ENCODE data around the gene IZUMO2.

IZUMO2 gene

DNA sequence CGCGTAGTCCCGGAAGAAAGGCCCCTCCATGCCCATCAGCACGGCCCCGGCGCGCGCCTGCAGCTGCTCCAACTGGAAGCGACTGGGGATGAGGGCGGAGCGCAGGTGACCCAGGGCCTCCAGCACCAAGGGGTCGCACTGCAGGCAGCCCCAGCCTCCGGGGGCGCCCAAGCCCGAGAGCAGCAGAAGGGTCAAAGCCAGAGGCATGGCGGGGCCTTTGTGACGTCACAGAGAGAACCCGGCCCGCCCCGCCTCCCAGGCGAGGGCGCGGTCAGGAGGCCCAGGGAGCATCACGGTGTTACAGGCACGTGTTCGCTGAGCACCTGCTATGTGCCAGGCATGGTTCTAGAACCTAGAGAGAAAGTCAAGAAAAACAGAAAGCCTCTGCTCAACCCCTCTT lies at the start of gene IZUMO2:
Gene IZUMO2, minus strand, starts transcription at position 294 of the 400 bp plus-strand sequence. Its CDS starts 87 bp downstream, at position 207.
- no peak within 1 kb of the TSS for H3K27ac ChIP-seq (ENCODE audit: low read length)
- H3K9me3 ChIP-seq (ENCODE audit: control insufficient read depth in 2 of 2, low read length in 2 of 2): peaks cover 11 to 15% of the 10 kb centered on the region in 2 donors
- no peak within 1 kb of the TSS for H3K4me3 ChIP-seq (ENCODE audit: low read length in 2 of 2)
- H3K9ac ChIP-seq (ENCODE audit: low read length in 2 of 2): no peak within 1 kb of the TSS
- no peaks in the 10 kb centered on the region for H3K4me1 ChIP-seq (ENCODE audit: control insufficient read depth, insufficient read depth, low read length)
- no peaks in the 10 kb centered on the region for H3K36me3 ChIP-seq (ENCODE audit: control insufficient read depth in 2 of 2, insufficient read depth in 2 of 2, low read length in 2 of 2)
- peaks cover 5 to 8% of the 10 kb centered on the region in 2 donors for H3K27me3 ChIP-seq (ENCODE audit: control insufficient read depth in 1 of 2, insufficient read depth in 2 of 2, low read length in 2 of 2)

DNA sequence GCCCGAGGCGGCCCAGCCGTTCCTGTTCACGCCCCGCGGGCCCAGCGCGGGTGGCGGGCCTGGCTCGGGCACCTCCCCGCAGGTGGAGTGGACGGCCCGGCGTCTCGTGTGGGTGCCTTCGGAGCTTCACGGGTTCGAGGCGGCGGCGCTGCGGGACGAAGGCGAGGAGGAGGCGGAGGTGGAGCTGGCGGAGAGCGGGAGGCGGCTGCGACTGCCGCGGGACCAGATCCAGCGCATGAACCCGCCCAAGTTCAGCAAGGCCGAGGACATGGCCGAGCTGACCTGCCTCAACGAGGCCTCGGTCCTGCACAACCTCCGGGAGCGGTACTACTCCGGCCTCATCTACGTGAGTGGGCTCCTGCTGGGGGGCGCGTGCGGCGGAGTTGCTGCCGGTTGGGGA lies 47.3 kb upstream of the IZUMO2 start:
- no peak overlapping the region for H3K9ac ChIP-seq (ENCODE audit: low read length in 2 of 2)
- H3K36me3 ChIP-seq (ENCODE audit: control insufficient read depth in 2 of 2, insufficient read depth in 2 of 2, low read length in 2 of 2): no peaks in the 10 kb centered on the region
- H3K9me3 ChIP-seq (ENCODE audit: control insufficient read depth in 2 of 2, low read length in 2 of 2): peaks cover 0 to 4% of the 10 kb centered on the region in 2 donors
- peaks cover 5 to 8% of the 10 kb centered on the region in 2 donors for H3K27me3 ChIP-seq (ENCODE audit: control insufficient read depth in 1 of 2, insufficient read depth in 2 of 2, low read length in 2 of 2)
- H3K4me1 ChIP-seq (ENCODE audit: control insufficient read depth, insufficient read depth, low read length): peaks cover under 1% of the 10 kb centered on the region
- no peak overlapping the region for H3K4me3 ChIP-seq (ENCODE audit: low read length in 2 of 2)
- no peak overlapping the region for H3K27ac ChIP-seq (ENCODE audit: low read length)

DNA sequence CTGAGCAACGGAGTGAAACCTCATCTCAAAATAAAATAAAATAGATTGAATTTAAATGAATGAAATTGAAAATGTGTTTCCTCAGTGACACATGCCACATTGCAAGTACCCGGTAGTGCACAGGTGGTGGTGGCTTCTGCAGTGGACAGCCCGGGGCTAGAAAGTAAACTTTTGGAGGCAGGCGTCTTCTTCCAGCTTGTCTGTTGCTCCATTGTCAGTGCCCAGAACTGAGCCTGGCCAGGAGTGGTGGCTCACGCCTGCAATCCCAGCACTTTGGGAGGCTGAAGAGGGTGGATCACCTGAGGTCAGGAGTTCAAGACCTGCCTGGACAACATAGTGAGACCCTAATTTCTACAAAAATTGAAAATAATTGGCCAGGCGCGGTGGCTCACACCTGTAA lies 46.0 kb upstream of the IZUMO2 start:
- H3K27me3 ChIP-seq (ENCODE audit: control insufficient read depth in 1 of 2, insufficient read depth in 2 of 2, low read length in 2 of 2): peaks cover 13 to 17% of the 10 kb centered on the region in 2 donors

DNA sequence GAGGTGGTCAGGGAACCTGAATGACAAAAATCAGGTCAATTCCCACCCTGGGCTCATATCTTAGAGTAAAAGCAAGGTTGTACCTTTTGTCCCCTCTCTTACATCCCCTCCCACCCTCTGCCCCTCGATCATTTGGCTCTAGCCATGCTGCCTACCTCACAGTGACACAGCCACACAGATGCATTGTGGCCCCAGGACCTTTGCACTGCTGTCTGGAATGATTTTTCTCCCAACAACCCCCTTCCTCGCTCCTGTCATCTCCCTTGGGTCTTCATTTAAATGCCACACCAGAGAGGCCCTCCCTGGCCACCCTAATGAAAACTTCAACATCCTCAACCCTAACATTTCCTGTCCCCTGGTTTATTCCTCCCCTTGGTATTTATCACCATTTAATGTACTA lies 44.6 kb upstream of the IZUMO2 start:
- H3K9ac ChIP-seq (ENCODE audit: low read length in 2 of 2): no peak overlapping the region
- H3K27ac ChIP-seq (ENCODE audit: low read length): no peak overlapping the region

More for the DNA sequence above, 46.0 kb upstream of the IZUMO2 start:
- Histone ChIP-seq H3K4me3 (ENCODE audit: low read length in 2 of 2) (no peak overlapping the region), H3K9ac (ENCODE audit: low read length in 2 of 2) (no peak overlapping the region), H3K9me3 (ENCODE audit: control insufficient read depth in 2 of 2, low read length in 2 of 2) (peaks cover 0 to 4% of the 10 kb centered on the region in 2 donors), H3K36me3 (ENCODE audit: control insufficient read depth in 2 of 2, insufficient read depth in 2 of 2, low read length in 2 of 2) (no peaks in the 10 kb centered on the region), H3K27ac (ENCODE audit: low read length) (no peak overlapping the region), H3K4me1 (ENCODE audit: control insufficient read depth, insufficient read depth, low read length) (peaks cover 4% of the 10 kb centered on the region)

DNA sequence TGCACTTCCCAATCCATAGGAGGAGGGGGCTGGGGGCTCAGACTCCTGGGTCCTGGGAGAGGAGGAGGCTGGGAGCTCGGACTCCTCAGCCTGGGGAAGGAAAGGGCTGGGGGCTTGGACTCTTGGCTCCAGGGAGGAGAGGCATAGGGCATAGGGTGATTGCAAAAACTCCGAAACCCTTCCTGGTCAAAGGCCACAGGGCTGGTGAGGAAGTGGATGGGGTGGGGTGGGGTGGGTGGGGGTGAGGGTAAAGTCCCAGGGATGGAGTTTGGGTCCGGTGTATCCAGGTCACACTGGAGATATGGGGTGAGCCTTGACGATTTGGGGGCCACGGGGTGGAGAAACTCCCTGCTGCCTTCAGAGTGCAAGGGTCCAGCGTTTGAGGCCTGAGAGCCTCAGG lies 43.1 kb upstream of the IZUMO2 start:
- Histone ChIP-seq H3K9ac (ENCODE audit: low read length in 2 of 2) (no peak overlapping the region), H3K27ac (ENCODE audit: low read length) (no peak overlapping the region), H3K4me1 (ENCODE audit: control insufficient read depth, insufficient read depth, low read length) (peaks cover 9% of the 10 kb centered on the region), H3K4me3 (ENCODE audit: low read length in 2 of 2) (no peak overlapping the region), H3K27me3 (ENCODE audit: control insufficient read depth in 1 of 2, insufficient read depth in 2 of 2, low read length in 2 of 2) (peaks cover 28 to 41% of the 10 kb centered on the region in 2 donors), H3K9me3 (ENCODE audit: control insufficient read depth in 2 of 2, low read length in 2 of 2) (no peaks in the 10 kb centered on the region), H3K36me3 (ENCODE audit: control insufficient read depth in 2 of 2, insufficient read depth in 2 of 2, low read length in 2 of 2) (no peaks in the 10 kb centered on the region)

More for the DNA sequence above, 44.6 kb upstream of the IZUMO2 start:
- Histone ChIP-seq H3K27me3 (ENCODE audit: control insufficient read depth in 1 of 2, insufficient read depth in 2 of 2, low read length in 2 of 2) (peaks cover 21 to 30% of the 10 kb centered on the region in 2 donors), H3K4me3 (ENCODE audit: low read length in 2 of 2) (no peak overlapping the region), H3K9me3 (ENCODE audit: control insufficient read depth in 2 of 2, low read length in 2 of 2) (peaks cover 0 to 4% of the 10 kb centered on the region in 2 donors), H3K36me3 (ENCODE audit: control insufficient read depth in 2 of 2, insufficient read depth in 2 of 2, low read length in 2 of 2) (no peaks in the 10 kb centered on the region), H3K4me1 (ENCODE audit: control insufficient read depth, insufficient read depth, low read length) (peaks cover 9% of the 10 kb centered on the region)

DNA sequence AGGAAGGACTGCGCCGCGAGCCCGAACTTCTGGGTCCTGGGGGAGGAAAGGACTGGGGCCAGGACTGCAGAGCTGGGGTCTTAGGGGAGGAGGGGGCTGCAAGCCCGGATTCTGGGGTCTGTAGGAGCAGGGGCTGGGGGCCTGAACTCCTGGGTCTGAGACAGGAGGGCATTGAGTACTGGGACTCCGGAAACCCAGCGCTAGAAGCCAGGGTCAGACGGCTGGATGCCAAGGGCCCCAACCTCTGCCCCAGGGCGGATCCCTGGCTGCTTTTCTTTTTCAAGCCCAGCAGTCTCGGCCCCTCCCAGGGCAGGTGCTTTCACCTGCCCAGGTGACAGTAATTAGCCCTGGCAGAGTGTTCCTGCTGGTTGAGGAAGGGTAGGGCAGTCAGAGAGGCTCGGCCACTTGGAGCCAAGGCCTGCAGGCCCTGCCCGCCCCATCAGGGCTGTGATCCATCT lies 42.6 kb upstream of the IZUMO2 start:
- Histone ChIP-seq H3K9me3 (ENCODE audit: control insufficient read depth in 2 of 2, low read length in 2 of 2) (no peaks in the 10 kb centered on the region), H3K27me3 (ENCODE audit: control insufficient read depth in 1 of 2, insufficient read depth in 2 of 2, low read length in 2 of 2) (peaks cover 32 to 45% of the 10 kb centered on the region in 2 donors), H3K27ac (ENCODE audit: low read length) (no peak overlapping the region), H3K4me3 (ENCODE audit: low read length in 2 of 2) (no peak overlapping the region), H3K9ac (ENCODE audit: low read length in 2 of 2) (no peak overlapping the region), H3K4me1 (ENCODE audit: control insufficient read depth, insufficient read depth, low read length) (peaks cover 9% of the 10 kb centered on the region), H3K36me3 (ENCODE audit: control insufficient read depth in 2 of 2, insufficient read depth in 2 of 2, low read length in 2 of 2) (no peaks in the 10 kb centered on the region)

DNA sequence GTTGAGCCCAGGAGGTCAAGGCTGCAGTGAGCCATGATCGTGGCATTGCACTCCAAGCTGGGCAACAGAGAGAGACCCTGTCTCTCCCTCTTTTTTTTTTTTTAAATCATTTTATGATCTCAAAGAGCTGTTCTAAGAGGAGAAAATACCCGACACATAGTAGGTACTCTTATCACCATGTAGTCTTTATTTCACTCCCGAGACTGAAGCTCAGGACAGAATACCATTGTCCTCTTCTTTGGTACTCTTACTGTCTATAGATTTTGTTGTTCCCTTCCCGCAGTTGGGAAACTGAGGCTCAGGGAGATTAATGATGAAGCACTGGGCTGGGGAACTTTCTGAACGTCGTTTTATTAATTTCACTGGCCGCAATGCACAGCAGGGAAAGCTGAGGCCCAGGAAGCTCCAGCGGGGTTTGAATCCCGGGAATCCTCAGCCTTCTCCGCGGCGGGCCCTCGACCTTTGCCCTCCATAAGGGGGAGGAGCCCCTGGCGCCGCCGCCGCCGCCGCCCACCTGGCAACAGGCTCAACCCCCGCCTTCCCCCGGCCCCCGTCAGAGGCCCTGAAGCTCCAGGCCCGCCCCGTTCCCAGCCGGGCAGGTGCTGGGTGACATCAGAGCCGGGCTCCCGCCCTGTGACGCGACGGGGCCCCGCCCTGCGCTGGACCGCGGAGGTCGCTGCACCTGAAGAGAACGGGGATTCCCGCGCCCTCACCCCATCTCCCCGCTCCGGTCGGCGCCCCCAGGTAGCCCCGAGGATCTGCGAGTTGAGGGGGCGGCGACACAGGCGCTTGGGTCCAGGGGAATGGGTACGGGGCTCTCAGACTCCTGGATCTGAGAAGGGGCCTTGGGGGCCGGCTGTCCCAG lies 42.0 kb upstream of the IZUMO2 start:
- no peaks in the 10 kb centered on the region for H3K9me3 ChIP-seq (ENCODE audit: control insufficient read depth in 2 of 2, low read length in 2 of 2)
- H3K36me3 ChIP-seq (ENCODE audit: control insufficient read depth in 2 of 2, insufficient read depth in 2 of 2, low read length in 2 of 2): no peaks in the 10 kb centered on the region
- H3K27me3 ChIP-seq (ENCODE audit: control insufficient read depth in 1 of 2, insufficient read depth in 2 of 2, low read length in 2 of 2): peaks cover 35 to 45% of the 10 kb centered on the region in 2 donors
- H3K4me3 ChIP-seq (ENCODE audit: low read length in 2 of 2): no peak overlapping the region
- H3K27ac ChIP-seq (ENCODE audit: low read length): no peak overlapping the region
- peaks cover 9% of the 10 kb centered on the region for H3K4me1 ChIP-seq (ENCODE audit: control insufficient read depth, insufficient read depth, low read length)
- H3K9ac ChIP-seq (ENCODE audit: low read length in 2 of 2): no peak overlapping the region

DNA sequence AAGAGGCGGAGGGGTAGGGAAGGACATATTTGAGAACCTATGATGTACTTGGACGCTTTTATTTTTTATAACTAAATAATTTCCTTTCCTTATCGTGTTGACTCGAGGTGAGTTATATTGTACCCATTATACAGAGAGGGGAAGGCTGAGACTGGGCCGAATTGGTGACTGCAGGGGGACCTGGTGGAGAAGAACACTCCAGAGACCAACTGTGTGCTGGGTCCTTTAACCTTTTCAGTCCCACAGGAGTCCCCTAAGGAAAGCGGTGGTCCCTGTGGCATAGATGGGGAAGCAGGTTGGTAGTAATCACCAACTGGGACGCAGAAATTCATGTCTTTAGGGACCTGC lies 41.0 kb upstream of the IZUMO2 start:
- peaks cover 38 to 45% of the 10 kb centered on the region in 2 donors for H3K27me3 ChIP-seq (ENCODE audit: control insufficient read depth in 1 of 2, insufficient read depth in 2 of 2, low read length in 2 of 2)
- no peaks in the 10 kb centered on the region for H3K36me3 ChIP-seq (ENCODE audit: control insufficient read depth in 2 of 2, insufficient read depth in 2 of 2, low read length in 2 of 2)
- H3K9me3 ChIP-seq (ENCODE audit: control insufficient read depth in 2 of 2, low read length in 2 of 2): no peaks in the 10 kb centered on the region
- H3K9ac ChIP-seq (ENCODE audit: low read length in 2 of 2): no peak overlapping the region
- H3K4me1 ChIP-seq (ENCODE audit: control insufficient read depth, insufficient read depth, low read length): peaks cover 12% of the 10 kb centered on the region
- no peak overlapping the region for H3K27ac ChIP-seq (ENCODE audit: low read length)
- peak overlapping the region; percentile 40 to 57 for H3K4me3 ChIP-seq (ENCODE audit: low read length in 2 of 2)

DNA sequence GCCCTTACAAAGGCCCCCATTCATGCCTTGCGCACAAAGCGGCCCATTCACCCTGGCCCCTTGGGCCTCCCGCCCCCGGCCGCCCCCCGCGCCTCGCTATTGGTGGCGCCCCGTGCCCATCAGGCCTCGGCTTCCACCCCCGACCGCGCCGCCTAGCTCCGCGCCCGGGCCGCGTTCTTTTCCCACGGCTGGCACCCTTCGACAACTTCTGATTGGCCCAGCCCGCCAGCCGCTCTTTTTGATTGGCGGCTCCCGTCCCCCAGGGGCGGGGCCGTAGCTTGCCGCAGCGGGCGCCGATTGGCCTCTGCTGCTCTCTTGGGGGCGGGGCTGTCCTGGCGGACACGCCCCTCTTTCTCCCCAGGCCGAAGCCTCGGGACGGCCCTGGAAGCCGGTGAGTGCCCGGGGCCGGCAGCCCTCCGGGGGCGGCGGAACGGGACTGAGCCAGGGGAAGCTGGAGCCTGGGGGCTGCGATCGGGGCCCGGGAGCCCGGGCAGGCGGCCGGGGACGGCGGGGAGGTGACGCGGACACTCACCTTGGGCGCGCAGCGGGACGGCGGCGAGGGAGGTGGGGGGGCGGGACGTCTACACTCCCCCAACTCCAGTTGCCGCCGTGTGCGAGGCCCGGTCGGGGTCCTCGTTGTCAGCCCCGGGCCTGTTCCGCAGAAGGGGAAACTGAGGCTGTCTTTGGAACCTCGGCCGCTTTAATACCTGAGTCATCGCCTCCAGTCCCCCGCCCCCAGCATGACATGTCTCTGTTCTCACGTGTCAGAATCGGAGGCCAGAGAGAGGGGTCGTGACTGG lies 40.4 kb upstream of the IZUMO2 start, which contains the start of gene MYH14:
Gene MYH14, plus strand, starts transcription at position 342 of the 800 bp plus-strand sequence. CDS start 6,744 bp downstream, outside the sequence.
- H3K27ac ChIP-seq (ENCODE audit: low read length): no peak within 1 kb of the TSS
- H3K36me3 ChIP-seq (ENCODE audit: control insufficient read depth in 2 of 2, insufficient read depth in 2 of 2, low read length in 2 of 2): no peaks in the 10 kb centered on the region
- peaks cover 38 to 45% of the 10 kb centered on the region in 2 donors for H3K27me3 ChIP-seq (ENCODE audit: control insufficient read depth in 1 of 2, insufficient read depth in 2 of 2, low read length in 2 of 2)
- peak within 1 kb of the TSS; percentile 40 to 57 for H3K4me3 ChIP-seq (ENCODE audit: low read length in 2 of 2)
- H3K9me3 ChIP-seq (ENCODE audit: control insufficient read depth in 2 of 2, low read length in 2 of 2): no peaks in the 10 kb centered on the region
- H3K4me1 ChIP-seq (ENCODE audit: control insufficient read depth, insufficient read depth, low read length): peaks cover 15% of the 10 kb centered on the region
- H3K9ac ChIP-seq (ENCODE audit: low read length in 2 of 2): peak within 1 kb of the TSS in 1 of 2 donors; percentile 14

DNA sequence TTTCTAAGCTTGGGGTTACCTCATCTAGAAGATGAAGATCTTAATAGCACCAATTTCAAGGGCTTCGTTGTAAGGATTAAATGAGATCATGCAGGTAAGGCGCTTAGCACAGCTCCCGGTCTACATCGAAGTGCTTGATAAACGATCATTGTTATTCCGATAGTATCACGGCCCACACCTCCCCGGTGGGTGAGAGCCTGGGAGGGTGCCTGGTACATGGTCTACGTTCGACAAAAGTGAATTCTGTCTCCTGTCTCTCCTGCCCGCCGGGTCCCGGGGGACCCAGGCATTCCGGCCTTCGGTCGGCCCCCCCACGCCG lies 39.8 kb upstream of the IZUMO2 start:
- peaks cover 15% of the 10 kb centered on the region for H3K4me1 ChIP-seq (ENCODE audit: control insufficient read depth, insufficient read depth, low read length)
- no peaks in the 10 kb centered on the region for H3K36me3 ChIP-seq (ENCODE audit: control insufficient read depth in 2 of 2, insufficient read depth in 2 of 2, low read length in 2 of 2)
- H3K9me3 ChIP-seq (ENCODE audit: control insufficient read depth in 2 of 2, low read length in 2 of 2): no peaks in the 10 kb centered on the region
- H3K9ac ChIP-seq (ENCODE audit: low read length in 2 of 2): no peak overlapping the region
- no peak overlapping the region for H3K27ac ChIP-seq (ENCODE audit: low read length)
- H3K27me3 ChIP-seq (ENCODE audit: control insufficient read depth in 1 of 2, insufficient read depth in 2 of 2, low read length in 2 of 2): peaks cover 38 to 45% of the 10 kb centered on the region in 2 donors
- H3K4me3 ChIP-seq (ENCODE audit: low read length in 2 of 2): peak overlapping the region in 1 of 2 donors; percentile 40

All from stomach smooth muscle (tissue), 2 donors.